ENCODE results near the gene POLQ.

DNA sequence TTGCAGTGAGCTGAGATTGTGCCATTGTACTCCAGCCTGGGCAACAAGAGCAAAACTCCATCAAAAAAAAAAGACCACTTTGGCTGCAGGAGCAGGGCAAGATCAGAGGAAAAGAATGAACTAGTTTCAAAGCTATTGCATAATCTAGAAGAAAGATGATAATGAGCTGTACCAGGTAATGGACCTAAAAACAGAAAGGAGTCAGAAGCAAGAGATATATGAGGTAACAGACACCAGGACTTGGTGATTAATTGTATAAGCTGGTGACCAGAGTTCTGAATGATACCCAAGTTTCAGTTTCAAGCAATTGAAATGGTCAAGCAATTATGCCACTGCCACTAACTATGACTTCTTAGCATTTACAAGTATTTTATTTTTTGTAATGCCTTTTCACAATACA is 2.9 kb downstream of the POLQ start:
- TF ChIP-seq POLR2A (IDR thresholded peaks at IDR 0.05; ENCODE audit: low read depth, low read length) (no peak), TAF1 (IDR thresholded peaks at IDR 0.05; ENCODE audit: low read depth, low read length) (no peak), POLR2AphosphoS5 (IDR thresholded peaks at IDR 0.05; ENCODE audit: low read depth, low read length) (no peak), SPI1 (IDR thresholded peaks at IDR 0.05; ENCODE audit: low read depth, low read length) (no peak), PAX5 (IDR thresholded peaks at IDR 0.05; ENCODE audit: insufficient read depth, low read length, severe bottlenecking) (no peak)

Measured in GM12891 (cell line).